ENCODE data around the gene SLC25A33. TPM values are rescaled to one million over a fixed set of nuclear protein-coding genes. Genes with fewer than 3 reads are reported as not detected.

The SLC25A33 gene
- total RNA-seq, 1 experiment from 2014 or later, result 11.8 TPM

GRCh38 chr1:9588551-9589143, 49.4 kb downstream of the SLC25A33 start, which contains the start of gene TMEM201:
Gene TMEM201, plus strand, starts transcription at chr1:9588911. Its CDS starts 20 bp downstream, at chr1:9588931.
- H4K20me1 ChIP-seq (ENCODE audit: low read length), result peaks cover 26% of the 10 kb centered on the region
- H3K9me3 ChIP-seq (ENCODE audit: low read length), result no peaks in the 10 kb centered on the region
- TF ChIP-seq EZH2phosphoT487 (IDR thresholded peaks at IDR 0.05; ENCODE audit: borderline replicate concordance, low read length) (no peak), EZH2 (IDR thresholded peaks at IDR 0.05; ENCODE audit: low read length, unreplicated experiment) (no peak), CTCF (conservative IDR thresholded peaks at IDR 0.05; ENCODE audit: low read depth, low read length) (peak; percentile 63)
- no peaks in the 10 kb centered on the region for H3K9me2 ChIP-seq (replicated peaks; ENCODE audit: low read length)
- no peaks in the 10 kb centered on the region for H3K27me3 ChIP-seq (ENCODE audit: low read length)
- H3K27ac ChIP-seq (ENCODE audit: low read length), result no peak within 1 kb of the TSS
- H3K9ac ChIP-seq (ENCODE audit: low read length), result peak within 1 kb of the TSS; percentile 72
- peaks cover 6% of the 10 kb centered on the region; the same call in 1 of the 2 replicates for H3K4me1 ChIP-seq (ENCODE audit: insufficient read depth, low read length)
- no TSS peak for BruUV-seq (replicated peaks)
- no peaks in the 10 kb centered on the region for H3F3A ChIP-seq (ENCODE audit: low read length, unreplicated experiment)
- ChIA-PET CTCF (interaction anchor here (0.8 kb wide), 1 partner anchor 27 kb away, joined by 4 read pairs; no protein-coding TSS in a partner anchor), POLR2A (ENCODE audit: unreplicated experiment) (no interaction called here)
- peak within 1 kb of the TSS; percentile 90 for H2AFZ ChIP-seq (ENCODE audit: low read length)
- peaks cover 47% of the 10 kb centered on the region for H3K79me2 ChIP-seq (ENCODE audit: low read length)
- peak; percentile 95 for DNase-seq
- H3K4me2 ChIP-seq (ENCODE audit: low read length), result peak within 1 kb of the TSS; percentile 96
- peak within 1 kb of the TSS; percentile 92 for H3K4me3 ChIP-seq (ENCODE audit: low read length)
- no peaks in the 10 kb centered on the region; the same call in 1 of the 2 replicates for H3K36me3 ChIP-seq (ENCODE audit: low read depth, low read length)
- peak; percentile 83 for ATAC-seq
- intact Hi-C loops (cut with micrococcal nuclease), result no loop called here

DNA sequence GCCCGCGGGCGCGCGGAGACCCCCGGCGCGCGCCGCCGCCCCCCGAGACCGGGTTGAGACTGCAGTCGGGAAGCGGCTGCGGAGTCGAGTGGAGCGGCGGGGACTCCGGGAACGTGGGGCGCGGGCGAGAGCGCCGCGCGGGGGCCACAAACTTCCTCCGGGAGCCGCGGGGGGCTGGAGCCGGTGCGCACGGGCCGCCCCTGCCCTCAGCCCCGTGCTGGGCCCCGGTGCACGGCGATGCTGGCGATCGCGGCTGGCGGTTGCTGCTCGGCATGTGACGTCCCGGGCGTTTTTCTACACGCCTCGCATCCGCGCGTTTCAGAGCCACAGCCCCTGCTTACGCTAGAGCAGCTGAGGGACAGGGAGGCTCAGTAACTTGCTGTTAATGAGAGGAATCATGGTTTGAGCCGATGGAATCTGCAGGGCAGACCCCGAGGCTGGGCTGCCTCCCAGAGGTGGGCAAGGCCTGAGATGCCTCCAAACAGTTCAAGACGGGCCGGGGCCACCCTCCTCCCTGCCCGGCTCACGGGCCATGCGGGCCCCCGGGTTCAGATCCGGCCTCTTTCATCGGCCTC, 50.0 kb downstream of the SLC25A33 start:
- DNase-seq (no peak), ATAC-seq (peak; percentile 32)
- H3K27me3 ChIP-seq (ENCODE audit: low read length), result no peaks in the 10 kb centered on the region
- H3K9me2 ChIP-seq (replicated peaks; ENCODE audit: low read length), result no peaks in the 10 kb centered on the region
- intact Hi-C loops (cut with micrococcal nuclease), result no loop called here
- H3K27ac ChIP-seq (ENCODE audit: low read length), result no peak overlapping the region
- H3K36me3 ChIP-seq (ENCODE audit: low read depth, low read length), result no peaks in the 10 kb centered on the region
- H4K20me1 ChIP-seq (ENCODE audit: low read length), result peaks cover 32% of the 10 kb centered on the region
- ChIA-PET CTCF (interaction anchor here (0.5 kb wide), 1 partner anchor 38 kb away, joined by 3 read pairs; no protein-coding TSS in a partner anchor), POLR2A (ENCODE audit: unreplicated experiment) (no interaction called here)
- H3K79me2 ChIP-seq (ENCODE audit: low read length), result peaks cover 52% of the 10 kb centered on the region
- BruUV-seq (replicated peaks), result TSS peak; percentile 38
- H2AFZ ChIP-seq (ENCODE audit: low read length), result peak overlapping the region; percentile 54
- H3K4me3 ChIP-seq (ENCODE audit: low read length), result peak overlapping the region; percentile 92
- H3K9me3 ChIP-seq (ENCODE audit: low read length), result no peaks in the 10 kb centered on the region
- H3K4me2 ChIP-seq (ENCODE audit: low read length), result peak overlapping the region; percentile 96
- peaks cover 6% of the 10 kb centered on the region; the same call in 1 of the 2 replicates for H3K4me1 ChIP-seq (ENCODE audit: insufficient read depth, low read length)
- no peak for TF ChIP-seq EZH2phosphoT487 (IDR thresholded peaks at IDR 0.05; ENCODE audit: borderline replicate concordance, low read length)
- TF ChIP-seq EZH2 (IDR thresholded peaks at IDR 0.05; ENCODE audit: low read length, unreplicated experiment), result no peak
- no peak for TF ChIP-seq CTCF (conservative IDR thresholded peaks at IDR 0.05; ENCODE audit: low read depth, low read length)
- no peaks in the 10 kb centered on the region for H3F3A ChIP-seq (ENCODE audit: low read length, unreplicated experiment)
- H3K9ac ChIP-seq (ENCODE audit: low read length), result peak overlapping the region; percentile 72

All from PC-3 (cell line).